Retina (tissue), 1 donor: ENCODE data around the gene NFKBIE.

Experiments used
- DNase-seq: peaks from one replicate; pipeline ENCODE4 v3.0.0-alpha.2; 2016

The NFKBIE gene

DNA sequence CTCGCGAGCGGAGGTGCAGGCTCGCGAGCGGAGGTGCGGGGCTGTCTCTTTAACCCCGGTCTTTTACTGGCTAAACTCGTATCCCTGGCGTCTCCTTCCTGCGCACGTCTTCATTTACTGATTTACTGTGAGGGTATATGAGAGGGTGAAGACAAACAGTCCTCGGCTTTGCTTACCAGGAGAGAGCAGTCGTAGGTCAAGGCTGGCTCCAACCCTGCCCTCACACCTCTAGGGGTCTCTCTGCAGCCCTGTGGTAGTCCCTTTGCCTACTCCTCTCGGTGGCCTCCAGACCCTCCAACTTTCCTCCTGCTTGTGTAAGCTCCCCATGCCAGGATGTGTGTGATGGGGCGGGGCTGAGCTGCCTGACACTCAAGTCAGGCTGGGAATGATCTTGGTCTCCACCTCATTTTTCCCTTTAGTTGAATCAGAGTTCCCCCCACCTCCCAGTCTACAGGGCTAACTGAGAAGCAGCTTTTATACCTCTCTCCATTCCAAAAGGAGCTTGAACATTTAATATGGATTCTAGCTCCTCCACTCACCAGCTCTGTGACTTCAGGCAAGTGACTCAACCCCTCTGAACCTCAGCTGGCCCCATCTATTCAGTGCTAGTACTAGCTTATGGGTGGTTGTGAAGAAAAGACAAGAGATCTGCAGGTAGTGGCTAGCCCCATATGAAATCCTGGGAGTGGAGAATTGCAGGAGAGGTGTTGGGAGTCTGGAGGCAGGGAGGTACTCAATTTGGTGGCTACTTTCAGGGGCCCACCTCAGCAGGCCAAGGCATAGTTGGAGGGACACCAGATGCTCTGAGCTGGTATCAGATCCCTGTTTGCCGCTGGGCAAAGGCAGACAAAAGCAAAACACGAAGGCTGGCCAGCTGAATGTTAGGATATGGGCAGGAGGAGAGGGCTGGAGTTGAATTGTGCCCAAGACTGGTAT lies 41.1 kb downstream of the NFKBIE start:
- peak; percentile 65 for DNase-seq

- peak; percentile 73 for DNase-seq
Observed at GRCh38 chr6:44223319-44224028, 41.9 kb downstream of the NFKBIE start, which contains the start of gene SLC29A1. TSS of gene SLC29A1 (plus strand) at chr6:44223595. CDS start at chr6:44227314, 3,719 bp downstream.

DNA sequence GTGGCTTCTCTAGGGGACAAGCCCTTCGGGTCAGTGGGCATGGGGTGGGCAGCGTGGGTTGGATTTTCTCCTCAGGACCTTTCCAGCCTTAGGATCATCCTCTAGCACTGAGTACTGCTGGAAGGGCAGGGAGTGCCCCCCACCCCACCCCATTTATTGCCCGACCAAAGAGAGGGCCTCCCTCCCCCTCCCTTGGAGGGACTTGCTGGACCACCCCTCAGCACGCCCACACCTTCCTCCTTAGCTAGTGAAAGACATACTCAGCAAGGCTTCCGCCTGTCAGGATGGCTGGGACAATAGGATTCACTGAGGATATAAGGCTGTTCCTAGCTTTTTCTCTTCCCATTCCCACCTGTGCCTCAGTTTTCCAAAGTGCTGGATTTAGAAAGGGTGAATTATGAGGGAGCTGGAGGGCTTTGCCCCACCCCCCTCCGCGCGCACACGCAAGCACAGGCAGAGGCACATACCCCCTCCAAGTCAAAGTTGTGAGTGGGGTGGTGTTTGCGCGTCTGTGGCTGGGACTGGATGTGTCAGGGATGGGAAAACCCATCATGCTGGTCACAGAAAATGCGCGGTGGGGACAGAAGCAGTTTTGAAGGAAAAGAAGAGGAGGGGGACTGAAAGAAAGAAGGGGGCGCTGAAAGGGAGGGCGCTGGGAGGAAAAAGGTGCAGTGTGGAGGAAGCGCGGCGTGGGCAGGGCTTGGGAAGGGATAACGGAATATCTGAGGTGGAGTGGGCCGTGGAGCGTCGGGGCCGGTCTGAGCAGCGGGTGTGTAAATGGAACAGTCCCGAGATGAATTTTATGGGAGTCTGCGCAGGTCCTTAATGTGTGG lies 42.6 kb downstream of the NFKBIE start:
- DNase-seq, result peak; percentile 69

- no peak for DNase-seq
Observed at GRCh38 chr6:44221961-44222335, 43.4 kb downstream of the NFKBIE start.

- peak; percentile 47 for DNase-seq
Observed at GRCh38 chr6:44221291-44221960, 43.9 kb downstream of the NFKBIE start.

- no peak for DNase-seq
Observed at GRCh38 chr6:44220913-44221290, 44.4 kb downstream of the NFKBIE start.

GRCh38 chr6:44219815-44220784 lies 45.3 kb downstream of the NFKBIE start:
- DNase-seq, result no peak

DNA sequence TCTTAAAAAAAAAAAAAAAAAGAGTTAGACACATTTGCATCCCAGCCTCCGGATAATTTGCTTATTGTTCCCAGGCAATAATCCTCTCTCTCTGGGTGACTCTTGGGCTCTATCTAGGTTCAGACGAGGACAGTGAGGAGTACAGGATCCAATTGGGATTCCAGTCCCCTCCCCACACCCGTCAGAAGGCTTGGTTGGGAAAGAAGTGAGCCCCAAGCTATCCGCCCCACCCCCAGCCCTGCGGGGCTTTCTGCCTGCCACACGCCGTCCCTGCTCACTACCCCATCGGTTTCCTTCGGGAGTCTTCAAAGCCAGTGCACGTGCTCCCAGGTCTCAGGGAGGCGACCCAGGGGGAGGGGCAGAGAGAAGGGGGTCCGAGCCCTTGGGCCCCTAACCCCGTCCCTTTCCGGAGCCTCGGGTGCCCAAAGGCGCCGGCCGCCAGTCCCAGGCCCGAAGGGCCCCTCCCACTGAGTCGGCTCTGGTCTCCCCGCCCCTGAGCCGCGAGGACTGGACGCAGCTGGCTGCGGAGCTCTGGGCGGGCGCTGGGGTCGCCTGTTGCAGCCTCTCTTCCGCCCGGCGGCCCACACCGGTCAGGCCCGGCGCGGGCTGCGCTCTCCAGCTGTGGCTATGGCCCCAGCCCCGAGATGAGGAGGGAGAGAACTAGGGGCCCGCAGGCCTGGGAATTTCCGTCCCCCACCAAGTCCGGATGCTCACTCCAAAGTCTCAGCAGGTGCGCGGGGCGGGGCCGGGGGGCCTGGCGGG lies 46.1 kb downstream of the NFKBIE start:
- peak; percentile 89 for DNase-seq

GRCh38 chr6:44217332-44218143 lies 47.8 kb downstream of the NFKBIE start:
- DNase-seq, result peak; percentile 47

DNA sequence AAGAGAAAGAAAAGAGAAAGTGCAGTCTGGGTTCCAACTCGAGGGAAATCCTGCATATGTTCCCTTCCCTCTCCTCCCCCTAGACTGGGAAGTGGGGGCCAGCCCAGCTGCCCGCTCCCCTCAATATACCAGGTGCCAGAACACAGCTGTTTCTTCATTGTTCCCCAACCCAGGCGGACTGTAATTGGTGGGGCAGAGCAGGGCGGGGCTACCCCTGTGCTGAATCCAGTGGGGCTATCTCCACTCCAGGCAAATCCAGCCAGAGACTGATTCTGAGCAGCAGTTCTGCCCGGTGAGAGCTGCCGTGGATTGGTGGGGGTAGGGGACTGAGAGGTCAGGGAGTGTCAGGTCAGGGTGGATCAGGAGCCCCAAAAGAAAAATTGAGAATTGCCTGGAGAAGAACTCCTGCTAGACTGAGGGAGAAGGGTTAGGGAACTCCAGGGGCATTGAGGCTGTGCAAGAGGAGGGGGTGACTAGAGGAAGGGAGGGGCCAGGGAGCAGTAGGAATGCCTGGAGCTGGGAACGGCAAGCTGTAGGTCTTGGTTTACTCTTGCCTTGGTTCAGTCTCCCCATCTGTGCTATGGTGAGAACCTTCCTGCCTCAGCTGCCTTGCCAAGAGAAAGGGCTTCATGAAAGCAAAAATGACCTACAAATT lies 48.5 kb downstream of the NFKBIE start, which contains the start of gene MYMX:
TSS of gene MYMX (plus strand) at position 250 of the 655 bp plus-strand sequence. CDS start 546 bp downstream, outside the sequence.
- DNase-seq, result peak; percentile 39

- DNase-seq, result no peak
Observed at GRCh38 chr6:44214307-44214706, 51.0 kb downstream of the NFKBIE start.

DNA sequence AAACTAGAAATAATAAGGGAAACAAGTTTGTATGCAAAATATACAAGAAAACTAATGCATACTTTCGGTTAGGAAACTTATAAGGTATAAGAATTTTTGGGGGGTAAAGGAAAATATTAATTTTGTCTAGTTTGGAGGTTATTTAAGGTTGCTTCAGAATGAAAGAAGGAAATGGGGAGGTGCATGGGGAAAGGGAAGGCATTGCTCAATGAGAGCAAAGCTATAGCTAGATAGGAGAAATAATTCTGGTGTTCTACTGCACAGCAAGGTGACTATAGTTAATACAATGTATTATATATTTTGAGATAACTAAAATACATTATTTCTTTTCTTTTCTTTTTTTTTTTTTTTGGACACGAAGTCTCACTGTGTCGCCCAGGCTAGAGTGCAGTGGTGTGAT lies 54.1 kb downstream of the NFKBIE start:
- no peak for DNase-seq
